NCI-H82 treated with DMSO at 0.1 percent for 48 hours (cell line): ENCODE results near the gene C1orf116.

Experiments
- DNase-seq: peaks from one replicate; lab custom pipeline; 2025; ENCODE audit not compliant: unreplicated experiment; lab: John Stamatoyannopoulos, UW

The C1orf116 gene

DNA sequence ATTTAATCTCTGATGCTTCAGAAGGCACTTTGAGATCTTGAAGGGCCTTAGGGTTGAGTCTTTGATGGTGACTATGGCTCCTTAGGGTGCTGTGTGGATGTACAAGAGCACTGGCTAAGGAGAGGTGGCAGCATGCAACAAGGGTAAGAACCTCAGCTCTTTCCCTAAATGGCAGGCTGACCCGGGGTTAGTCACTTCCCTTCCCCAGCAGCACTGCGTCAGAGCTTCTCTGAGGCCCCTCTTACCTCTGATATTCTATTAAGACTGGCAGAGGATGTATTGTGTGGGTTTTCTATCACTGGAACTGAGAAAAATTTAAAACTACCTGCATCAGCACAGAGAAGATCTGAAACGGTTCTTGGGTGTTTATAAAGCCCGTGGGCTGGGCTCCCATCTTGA is 11.8 kb downstream of the C1orf116 start:
- no peak for DNase-seq

DNA sequence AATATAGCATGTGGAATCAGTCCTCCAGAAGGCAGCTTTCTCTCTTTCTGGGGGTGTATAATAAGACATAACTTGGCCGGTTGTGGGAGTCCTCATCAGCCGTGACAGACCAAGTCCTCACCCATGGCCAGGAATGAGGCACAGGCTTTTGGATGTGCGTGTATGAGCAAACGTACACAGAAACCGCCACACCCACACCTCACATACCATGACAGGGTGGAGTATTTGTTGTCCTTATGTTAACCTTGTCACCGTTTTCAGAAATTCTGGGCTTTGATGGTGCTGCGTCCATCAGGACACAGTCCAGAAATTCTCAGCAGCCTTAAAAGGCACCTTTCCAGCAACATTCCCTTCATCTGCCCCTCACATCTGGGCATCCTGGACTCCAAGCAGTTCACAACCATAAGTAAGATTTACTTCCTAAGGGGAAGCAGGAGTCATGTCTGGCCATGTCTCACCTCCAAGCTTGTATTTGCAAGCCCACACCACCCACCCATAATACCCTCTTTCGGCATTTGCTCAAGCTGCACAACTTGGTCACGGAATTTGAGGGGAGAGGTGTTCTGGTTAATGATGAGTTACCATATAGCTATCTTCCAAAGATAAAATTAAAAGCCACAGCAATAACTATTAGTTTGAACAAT is 12.4 kb downstream of the C1orf116 start:
- DNase-seq: no peak

DNA sequence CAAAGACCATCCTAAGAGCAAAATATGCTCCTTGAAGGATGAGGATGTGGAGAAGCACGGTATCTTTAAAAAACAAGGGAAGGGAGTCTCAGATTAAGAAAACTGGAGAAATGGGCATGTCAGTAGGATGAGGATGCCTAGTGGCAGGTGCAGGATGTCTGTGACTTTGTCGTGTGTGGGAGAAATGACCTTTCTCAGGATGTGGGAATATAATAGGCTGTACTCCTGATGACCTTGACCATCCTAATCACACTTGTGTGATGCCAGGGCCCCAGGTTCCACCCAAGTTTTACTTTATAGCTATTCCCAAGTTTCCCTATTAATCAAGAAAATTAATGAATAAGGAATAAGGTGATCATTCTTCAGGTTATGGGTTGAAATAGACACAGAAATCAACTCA is 12.9 kb downstream of the C1orf116 start:
- no peak for DNase-seq

GRCh38 chr1:207019161-207019560 is 13.4 kb downstream of the C1orf116 start:
- DNase-seq: no peak

GRCh38 chr1:207018707-207019106 is 13.8 kb downstream of the C1orf116 start:
- no peak for DNase-seq

DNA sequence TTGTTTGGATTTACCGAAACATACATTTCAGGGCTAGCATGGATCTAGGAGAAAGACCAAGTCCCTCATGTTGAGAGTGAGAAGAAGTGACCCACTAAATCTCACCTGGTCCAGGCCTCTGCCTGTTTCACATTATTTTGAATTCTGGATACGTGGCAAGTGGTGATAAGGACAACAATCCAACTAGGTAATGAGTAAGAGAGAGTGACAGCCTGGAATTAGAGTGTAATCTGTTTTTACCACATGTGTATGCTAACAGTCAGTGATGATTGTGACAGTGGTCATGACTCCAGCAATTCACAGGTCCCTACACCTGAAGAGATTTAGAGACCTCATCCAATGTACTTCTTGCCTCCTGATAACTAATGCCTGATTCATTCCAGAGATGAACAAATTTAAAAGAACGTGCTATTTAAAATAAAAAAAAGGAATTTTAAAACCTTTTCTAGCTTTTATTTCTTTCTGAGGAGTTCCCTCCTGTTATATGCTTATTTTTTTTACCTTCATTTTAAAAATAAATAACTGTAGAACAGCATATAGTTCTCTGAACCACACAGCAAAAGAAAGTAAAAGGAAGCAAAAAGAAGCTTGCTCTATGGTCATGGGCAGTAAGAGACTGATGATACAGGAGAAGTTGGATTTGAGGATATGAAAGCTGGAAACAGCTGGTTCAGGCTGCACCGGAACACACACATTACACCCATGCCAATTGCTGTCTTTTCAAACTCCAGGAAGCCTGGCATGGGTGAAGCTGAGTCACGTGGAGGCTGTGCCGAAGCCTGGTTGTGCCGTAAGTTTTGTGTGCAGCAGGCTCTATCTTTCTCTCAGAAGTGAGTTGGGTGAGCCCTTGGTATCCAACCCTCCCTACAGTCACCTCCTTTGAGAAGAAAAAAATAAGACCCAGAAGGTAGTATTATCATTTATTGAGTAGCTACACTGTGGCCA is 14.7 kb downstream of the C1orf116 start:
- no peak for DNase-seq

- DNase-seq: no peak
These were observed 16.8 kb downstream of the C1orf116 start for GRCh38 chr1:207015791-207016190.

GRCh38 chr1:207014728-207015127 is 17.8 kb downstream of the C1orf116 start:
- DNase-seq: no peak

DNA sequence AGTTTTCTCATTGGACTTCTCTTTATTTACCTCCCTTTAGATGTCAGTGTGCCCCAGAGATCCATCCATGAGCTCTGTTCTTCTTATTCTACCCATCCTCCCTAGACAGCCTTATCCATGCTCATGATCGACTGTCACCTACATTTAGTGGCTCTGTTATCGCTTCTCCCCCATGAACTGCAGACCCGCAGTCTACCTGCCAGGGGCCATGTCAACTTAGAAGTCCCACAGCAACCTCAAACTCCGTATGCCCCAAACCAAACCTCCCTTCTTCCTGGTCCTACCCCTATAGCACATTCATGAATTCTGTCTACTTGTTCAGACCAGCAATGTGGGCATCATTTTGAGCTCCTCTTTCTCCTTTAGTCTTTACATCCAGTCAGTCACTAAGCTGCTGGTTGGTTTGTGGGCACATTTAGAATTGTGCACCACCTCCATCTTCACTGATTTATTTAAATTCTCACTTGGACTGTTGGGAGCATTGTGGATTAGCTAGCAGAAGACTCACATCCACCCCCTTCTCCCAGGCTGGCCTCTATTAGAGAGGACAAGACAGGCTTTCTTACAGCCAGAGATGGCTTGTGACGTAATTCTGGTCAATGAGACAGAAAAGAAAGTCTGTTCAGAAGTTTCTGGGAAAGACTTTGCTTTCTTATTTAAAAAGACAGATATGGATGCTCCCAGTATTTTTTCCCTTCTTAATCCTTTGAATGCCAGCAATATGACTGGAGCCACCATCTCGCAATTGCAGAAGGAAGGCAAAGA is 19.1 kb downstream of the C1orf116 start:
- no peak for DNase-seq

GRCh38 chr1:207010726-207011125 is 21.8 kb downstream of the C1orf116 start:
- no peak for DNase-seq

DNA sequence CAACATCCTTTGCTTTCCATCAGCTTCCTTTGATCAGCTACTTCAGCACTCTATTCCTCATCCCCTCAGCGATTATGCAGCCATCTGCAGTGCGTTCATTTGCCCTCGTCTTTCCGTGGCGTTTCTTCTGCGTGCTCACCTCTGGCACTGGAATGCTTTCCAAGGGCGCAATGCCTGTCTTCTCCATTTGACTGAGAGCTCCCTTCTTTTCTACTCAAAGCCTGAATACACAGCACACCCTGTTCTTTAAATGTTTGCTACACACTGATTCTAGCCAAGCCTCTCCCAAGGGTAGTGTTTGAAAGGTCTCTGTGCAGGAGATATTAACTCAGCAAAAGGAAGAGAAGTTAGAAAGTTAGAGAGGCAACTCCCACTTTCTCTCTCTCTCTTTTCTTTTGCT is 22.6 kb downstream of the C1orf116 start:
- no peak for DNase-seq

- DNase-seq: no peak
These were observed 23.2 kb downstream of the C1orf116 start for GRCh38 chr1:207009182-207009850.

- DNase-seq: no peak
These were observed 25.1 kb downstream of the C1orf116 start for GRCh38 chr1:207007352-207008033.

GRCh38 chr1:207006914-207007313 is 25.6 kb downstream of the C1orf116 start:
- DNase-seq: no peak

DNA sequence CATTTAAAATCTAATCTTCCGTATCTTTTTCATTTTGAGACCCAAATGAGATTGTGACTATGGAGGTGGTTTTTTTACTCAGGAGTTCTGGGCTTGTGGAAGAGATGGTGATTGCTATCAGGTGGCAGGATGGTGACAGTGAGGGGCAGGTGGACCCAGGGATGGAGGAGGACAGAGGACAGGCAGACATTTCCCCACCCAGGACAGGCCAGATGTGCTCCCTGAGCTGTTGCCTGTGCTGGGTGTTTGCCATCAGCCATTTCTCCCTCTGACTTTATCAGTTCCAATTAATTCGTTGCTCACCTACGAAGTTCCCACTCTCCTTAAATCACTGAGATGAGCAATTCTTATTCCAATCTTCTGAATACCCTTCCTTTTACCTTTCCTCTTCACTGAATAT is 26.5 kb downstream of the C1orf116 start:
- no peak for DNase-seq

GRCh38 chr1:207004931-207005830 is 27.4 kb downstream of the C1orf116 start:
- DNase-seq: peak; percentile 41

DNA sequence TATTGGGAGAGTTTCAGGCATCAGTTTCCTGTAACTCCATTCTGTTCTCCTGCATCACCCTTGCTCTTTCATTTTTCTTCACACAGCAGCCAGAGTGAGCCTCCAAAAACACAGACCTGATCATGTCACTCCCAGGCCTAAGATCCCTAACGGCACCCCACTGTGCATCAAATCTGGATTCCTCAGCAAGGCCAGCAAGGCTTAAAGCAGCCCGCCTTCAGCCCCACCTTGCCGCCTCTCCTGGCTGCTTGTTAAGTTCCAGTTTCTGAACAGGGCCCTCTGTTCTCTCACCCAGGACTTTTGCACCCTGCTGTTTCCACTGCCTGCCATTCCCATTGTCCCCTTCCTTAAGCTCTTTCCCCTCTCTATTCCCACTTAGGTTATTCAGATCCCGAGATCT is 29.3 kb downstream of the C1orf116 start:
- no peak for DNase-seq

DNA sequence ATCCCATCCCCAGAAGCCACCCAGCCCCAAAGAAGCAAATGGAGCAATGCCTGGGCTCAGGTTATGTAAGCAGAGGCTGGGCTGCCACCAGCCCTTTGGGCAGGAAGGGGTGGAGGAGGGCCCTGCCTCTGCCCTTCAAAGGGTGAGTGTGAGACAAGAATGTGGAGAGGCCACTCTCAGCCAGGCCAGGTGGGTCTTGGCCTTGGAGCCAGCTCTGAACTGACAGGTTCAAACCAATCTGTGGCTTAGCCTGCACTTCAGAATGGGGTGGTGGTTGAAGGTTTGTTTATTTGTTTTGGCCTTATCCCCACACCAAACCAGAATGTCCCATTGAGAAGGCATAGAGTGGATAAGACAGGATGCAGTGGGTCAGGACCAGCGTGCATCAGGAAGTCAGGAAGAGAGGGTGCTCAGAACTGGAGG is 29.8 kb downstream of the C1orf116 start:
- no peak for DNase-seq

DNA sequence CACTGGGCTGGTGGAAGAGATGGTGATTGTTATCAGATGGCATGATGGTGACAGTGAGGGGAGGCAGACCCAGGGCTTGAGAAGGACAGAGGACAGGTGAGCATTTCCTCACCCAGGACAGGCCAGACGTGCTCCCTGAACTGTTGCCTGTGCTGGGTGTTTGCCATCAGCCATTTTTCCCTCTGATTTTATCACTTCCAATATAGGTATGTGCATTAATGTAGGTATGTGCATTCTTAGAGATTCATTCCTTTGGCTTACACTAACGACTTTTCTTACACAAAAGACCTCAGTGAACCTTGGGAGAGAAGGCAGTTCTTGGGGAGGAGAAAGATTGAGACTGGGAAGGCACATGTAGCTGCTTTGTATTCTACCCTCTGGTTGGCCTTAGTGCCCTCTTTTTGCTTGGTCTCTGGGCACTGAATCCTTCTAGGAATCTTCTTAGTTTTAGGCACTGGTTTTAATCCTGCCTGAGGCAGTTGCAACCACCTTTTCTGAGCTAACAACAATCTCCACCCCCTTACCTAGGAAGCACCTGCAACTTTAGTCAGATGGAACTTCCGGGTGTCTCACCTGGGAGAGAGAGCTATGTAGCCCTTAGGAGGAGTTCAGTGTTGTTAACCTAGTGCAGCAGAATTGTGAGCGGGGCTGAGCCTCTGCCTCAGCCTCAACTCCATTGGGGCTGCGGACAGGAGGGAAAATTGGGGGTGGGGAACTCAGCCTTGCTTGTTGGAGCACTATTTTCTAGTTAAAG is 30.9 kb downstream of the C1orf116 start:
- DNase-seq: no peak
